ENCODE measurements around the gene ZSCAN23.

- TF ChIP-seq CTCF (IDR thresholded peaks at IDR 0.05) (peak; percentile 53 to 63 (median 56)), POLR2A (IDR thresholded peaks at IDR 0.05) (peak; percentile 54)
Measured at GRCh38 chr6:28383235-28384142, 59.8 kb downstream of the ZSCAN23 start.

Measured in right lobe of liver (tissue), 4 donors.